Testis (tissue), 2 donors: ENCODE measurements around the gene EXOSC3.

ENCODE experiments used
- POLR2A ChIP-seq: fragments of 450-650 bp; IDR thresholded peaks from one replicate; pipeline ENCODE4 v1.6.1; 2017; ENCODE audit warnings: antibody characterized with exemption, mild to moderate bottlenecking, moderate library complexity
- TF ChIP-seq, protein P1 (sequence below), 3 experiments: fragments of 450-650 bp in 2 of 3; fragments of 200-600 bp in 1 of 3; sonication (generic) in 1 of 3; IDR thresholded peaks; one replicate each; pipeline ENCODE4 v1.5.1; 2016 to 2019; ENCODE audit warnings: antibody characterized with exemption in 3 of 3, mild to moderate bottlenecking in 2 of 3, moderate library complexity in 1 of 3

DNA sequence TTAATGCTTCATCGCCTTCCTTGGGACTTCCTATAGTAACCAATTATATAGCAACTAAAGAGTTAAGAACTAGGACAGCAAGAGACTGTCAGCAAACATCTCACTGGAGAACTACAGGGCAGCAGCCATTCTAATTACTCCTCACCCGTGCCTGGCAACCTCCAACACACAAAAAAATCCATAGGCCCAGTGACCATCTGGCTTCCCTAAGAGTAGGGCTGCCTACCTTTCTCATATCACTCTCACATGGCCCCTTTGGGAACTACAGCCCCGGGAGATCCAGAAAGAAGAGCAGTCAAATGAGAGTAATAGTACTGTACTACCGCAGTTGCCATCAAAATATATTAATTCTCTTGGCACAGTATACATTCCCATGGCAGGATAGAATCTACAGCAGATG is 21.4 kb upstream of the EXOSC3 start:
- no peak for TF ChIP-seq POLR2A
- TF ChIP-seq, protein P1, sequence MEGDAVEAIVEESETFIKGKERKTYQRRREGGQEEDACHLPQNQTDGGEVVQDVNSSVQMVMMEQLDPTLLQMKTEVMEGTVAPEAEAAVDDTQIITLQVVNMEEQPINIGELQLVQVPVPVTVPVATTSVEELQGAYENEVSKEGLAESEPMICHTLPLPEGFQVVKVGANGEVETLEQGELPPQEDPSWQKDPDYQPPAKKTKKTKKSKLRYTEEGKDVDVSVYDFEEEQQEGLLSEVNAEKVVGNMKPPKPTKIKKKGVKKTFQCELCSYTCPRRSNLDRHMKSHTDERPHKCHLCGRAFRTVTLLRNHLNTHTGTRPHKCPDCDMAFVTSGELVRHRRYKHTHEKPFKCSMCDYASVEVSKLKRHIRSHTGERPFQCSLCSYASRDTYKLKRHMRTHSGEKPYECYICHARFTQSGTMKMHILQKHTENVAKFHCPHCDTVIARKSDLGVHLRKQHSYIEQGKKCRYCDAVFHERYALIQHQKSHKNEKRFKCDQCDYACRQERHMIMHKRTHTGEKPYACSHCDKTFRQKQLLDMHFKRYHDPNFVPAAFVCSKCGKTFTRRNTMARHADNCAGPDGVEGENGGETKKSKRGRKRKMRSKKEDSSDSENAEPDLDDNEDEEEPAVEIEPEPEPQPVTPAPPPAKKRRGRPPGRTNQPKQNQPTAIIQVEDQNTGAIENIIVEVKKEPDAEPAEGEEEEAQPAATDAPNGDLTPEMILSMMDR (IDR thresholded peaks at IDR 0.05) = no peak
